OCI-LY1 (cell line): ENCODE data around the gene ATP8A1.

Source experiments
- EZH2 ChIP-seq: fragments of 200-600 bp; sonication (generic), shearing (Covaris generic); IDR thresholded peaks from 2 replicates; pipeline ENCODE4 v1.8.0; 2017; ENCODE audit warnings: borderline replicate concordance, mixed run types, mild to moderate bottlenecking, antibody characterized with exemption, low read length, moderate library complexity, mixed read lengths
- TF ChIP-seq, protein P1 (sequence below): fragments of 200-600 bp; sonication (generic), shearing (Covaris generic); IDR thresholded peaks from 2 replicates; pipeline ENCODE4 v1.5.1; 2017; ENCODE audit warnings: mild to moderate bottlenecking, antibody characterized with exemption, low read length, moderate library complexity, mixed read lengths

DNA sequence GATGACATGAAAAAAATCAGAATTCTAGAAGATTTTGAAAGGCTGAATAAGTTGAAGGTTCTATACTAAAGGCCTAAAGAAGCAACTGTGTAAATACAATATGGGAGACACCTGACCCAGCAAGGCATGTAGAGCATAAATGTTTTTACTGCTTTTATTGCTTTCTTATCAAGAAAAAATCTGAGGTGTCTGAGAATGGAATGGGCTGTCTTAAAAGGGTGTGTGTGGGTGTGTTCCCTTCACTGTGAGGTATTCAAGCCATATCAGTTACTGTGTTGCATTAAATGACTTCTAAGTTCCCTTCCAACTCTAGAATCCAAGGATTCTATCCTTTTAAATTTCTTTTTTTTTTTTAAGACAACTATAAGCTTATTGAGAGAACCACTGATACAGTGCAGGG, 15.7 kb downstream of the ATP8A1 start:
- TF ChIP-seq, protein P1, sequence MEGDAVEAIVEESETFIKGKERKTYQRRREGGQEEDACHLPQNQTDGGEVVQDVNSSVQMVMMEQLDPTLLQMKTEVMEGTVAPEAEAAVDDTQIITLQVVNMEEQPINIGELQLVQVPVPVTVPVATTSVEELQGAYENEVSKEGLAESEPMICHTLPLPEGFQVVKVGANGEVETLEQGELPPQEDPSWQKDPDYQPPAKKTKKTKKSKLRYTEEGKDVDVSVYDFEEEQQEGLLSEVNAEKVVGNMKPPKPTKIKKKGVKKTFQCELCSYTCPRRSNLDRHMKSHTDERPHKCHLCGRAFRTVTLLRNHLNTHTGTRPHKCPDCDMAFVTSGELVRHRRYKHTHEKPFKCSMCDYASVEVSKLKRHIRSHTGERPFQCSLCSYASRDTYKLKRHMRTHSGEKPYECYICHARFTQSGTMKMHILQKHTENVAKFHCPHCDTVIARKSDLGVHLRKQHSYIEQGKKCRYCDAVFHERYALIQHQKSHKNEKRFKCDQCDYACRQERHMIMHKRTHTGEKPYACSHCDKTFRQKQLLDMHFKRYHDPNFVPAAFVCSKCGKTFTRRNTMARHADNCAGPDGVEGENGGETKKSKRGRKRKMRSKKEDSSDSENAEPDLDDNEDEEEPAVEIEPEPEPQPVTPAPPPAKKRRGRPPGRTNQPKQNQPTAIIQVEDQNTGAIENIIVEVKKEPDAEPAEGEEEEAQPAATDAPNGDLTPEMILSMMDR: no peak
- TF ChIP-seq EZH2: no peak
